HepG2 (cell line): ENCODE data around the gene GPR17. TPM values are rescaled to one million over a fixed set of nuclear protein-coding genes. Genes with fewer than 3 reads are reported as not detected.

Experiments used
- AGO1 ChIP-seq: fragments of 200-400 bp; formaldehyde crosslinking; IDR thresholded peaks from 2 replicates; pipeline ENCODE4 v1.6.1; 2017; ENCODE audit warnings: mild to moderate bottlenecking, low read depth, low read length, moderate library complexity; ENCODE audit not compliant: poor library complexity, severe bottlenecking
- BCL3 ChIP-seq: sonication (generic); formaldehyde crosslinking; IDR thresholded peaks from 2 replicates; pipeline ENCODE4 v1.5.1; 2020; ENCODE audit warnings: mild to moderate bottlenecking, missing genetic modification reagents, moderate library complexity
- FOXJ3 ChIP-seq: sonication (generic); formaldehyde crosslinking; IDR thresholded peaks from 2 replicates; pipeline ENCODE4 v1.4.0; 2020; ENCODE audit warnings: missing genetic modification reagents, mild to moderate bottlenecking, borderline replicate concordance
- KMT2A ChIP-seq: sonication (generic); formaldehyde crosslinking; IDR thresholded peaks from 2 replicates; pipeline ENCODE4 v1.4.0; 2020; ENCODE audit warnings: missing genetic modification reagents
- MXD4 ChIP-seq: IDR thresholded peaks from 2 replicates; pipeline ENCODE4 v1.6.1; 2016; ENCODE audit warnings: mild to moderate bottlenecking, missing biosample characterization, missing genetic modification reagents
- SMARCC2 ChIP-seq: fragments of 450-650 bp; IDR thresholded peaks from 2 replicates; pipeline ENCODE4 v1.6.1; 2017; ENCODE audit warnings: antibody characterized with exemption, mild to moderate bottlenecking
- SNAPC5 ChIP-seq: sonication (generic); formaldehyde crosslinking; IDR thresholded peaks from 2 replicates; pipeline ENCODE4 v1.8.1; 2023; ENCODE audit warnings: mild to moderate bottlenecking, missing genetic modification reagents, borderline replicate concordance
- WIZ ChIP-seq: sonication (generic); formaldehyde crosslinking; IDR thresholded peaks from 2 replicates; pipeline ENCODE4 v1.5.1; 2020; ENCODE audit warnings: mild to moderate bottlenecking, missing genetic modification reagents
- ZBTB2 ChIP-seq: sonication (generic); formaldehyde crosslinking; IDR thresholded peaks from 2 replicates; pipeline ENCODE4 v1.8.0; 2022; ENCODE audit warnings: low read depth, missing genetic modification reagents
- ZBTB43 ChIP-seq: sonication (generic); formaldehyde crosslinking; conservative IDR thresholded peaks from 2 replicates; pipeline ENCODE4 v1.4.0; 2020; ENCODE audit warnings: missing genetic modification reagents
- ZNF101 ChIP-seq: sonication (generic); formaldehyde crosslinking; IDR thresholded peaks from 2 replicates; pipeline ENCODE4 v1.4.0; 2020; ENCODE audit warnings: mild to moderate bottlenecking, low read depth, missing genetic modification reagents, borderline replicate concordance
- ZNF282 ChIP-seq: fragments of 450-650 bp; IDR thresholded peaks from 2 replicates; pipeline ENCODE4 v1.6.1; 2018; ENCODE audit not compliant: partially characterized antibody
- ZNF329 ChIP-seq: sonication (generic); formaldehyde crosslinking; IDR thresholded peaks from 2 replicates; pipeline ENCODE4 v1.9.0; 2021; ENCODE audit warnings: low read depth, mild to moderate bottlenecking, missing genetic modification reagents
- ZNF331 ChIP-seq: sonication (generic); formaldehyde crosslinking; IDR thresholded peaks from 2 replicates; pipeline ENCODE4 v1.4.0; 2020; ENCODE audit warnings: missing genetic modification reagents
- polyA plus RNA-seq, 8 experiments: library from polyadenylated mRNA; depleted of rRNA in 3 of 8; stranded (reverse) in 7 of 8; unstranded in 1 of 8; fragments of >200 nt; fragmentation: Illumina TruSeq in 4 of 8; extraction: Trizol in 4 of 8; gene quantifications; 2 replicates each; pipeline versions ENCODE4 v1.2.1 to v1.2.3, GENCODE V29; 2011 to 2016; ENCODE audit warnings: low read depth in 4 of 8, missing spikeins in 1 of 8, mixed read lengths in 1 of 8; ENCODE audit not compliant: insufficient read depth in 1 of 8
- total RNA-seq, 5 experiments: library from RNA; depleted of rRNA; stranded (reverse); fragments of >200 nt; fragmentation: Illumina TruSeq; extraction: Trizol; gene quantifications; 2 replicates each; pipeline ENCODE4 v1.2.3, GENCODE V29; 2016; ENCODE audit warnings: low read depth in 1 of 5
- TF ChIP-seq, protein P1 (sequence below): sonication (generic); formaldehyde crosslinking; IDR thresholded peaks from 2 replicates; pipeline ENCODE4 v1.5.1; 2020; ENCODE audit warnings: mild to moderate bottlenecking, missing genetic modification reagents, borderline replicate concordance
- TF ChIP-seq, protein P2 (sequence below): sonication (generic); formaldehyde crosslinking; IDR thresholded peaks from 2 replicates; pipeline ENCODE4 v1.4.0; 2020; ENCODE audit warnings: missing genetic modification reagents

The GPR17 gene
- total and polyA plus RNA-seq, 2 of the 13 experiments (the other 11 are each of a cell fraction or from before 2014, with no cell fraction given): not detected

DNA sequence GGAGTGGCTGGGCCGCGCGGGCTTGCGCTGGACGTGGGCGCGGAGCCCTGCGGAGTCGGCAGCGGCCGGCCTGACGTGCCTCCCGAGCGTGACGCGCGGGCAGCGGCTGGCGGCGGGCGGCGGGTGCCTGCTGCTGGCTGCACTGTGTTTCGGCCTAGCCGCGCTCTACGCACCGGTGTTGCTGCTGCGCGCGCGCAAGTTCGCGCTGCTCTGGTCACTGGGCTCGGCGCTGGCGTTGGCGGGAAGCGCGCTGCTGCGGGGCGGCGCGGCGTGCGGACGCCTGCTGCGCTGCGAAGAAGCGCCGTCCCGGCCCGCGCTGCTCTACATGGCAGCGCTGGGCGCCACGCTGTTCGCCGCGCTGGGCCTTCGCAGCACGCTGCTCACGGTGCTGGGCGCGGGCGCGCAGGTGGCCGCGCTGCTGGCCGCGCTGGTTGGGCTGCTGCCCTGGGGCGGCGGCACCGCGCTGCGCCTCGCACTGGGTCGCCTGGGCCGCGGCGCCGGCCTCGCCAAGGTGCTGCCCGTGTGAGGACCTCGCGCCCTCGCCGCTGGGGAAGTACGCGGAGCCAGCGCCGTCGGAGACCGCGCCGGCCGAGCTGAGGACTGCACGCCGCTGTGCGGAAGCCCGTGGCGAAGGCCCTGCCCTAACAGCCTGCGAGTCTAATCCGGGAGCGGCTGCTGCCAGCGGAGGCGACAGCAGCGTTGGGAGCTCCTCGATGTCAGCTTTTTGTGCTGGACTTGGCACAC, 55.9 kb downstream of the GPR17 start (continued):
- TF ChIP-seq ZBTB43: no peak
- TF ChIP-seq, protein P1, sequence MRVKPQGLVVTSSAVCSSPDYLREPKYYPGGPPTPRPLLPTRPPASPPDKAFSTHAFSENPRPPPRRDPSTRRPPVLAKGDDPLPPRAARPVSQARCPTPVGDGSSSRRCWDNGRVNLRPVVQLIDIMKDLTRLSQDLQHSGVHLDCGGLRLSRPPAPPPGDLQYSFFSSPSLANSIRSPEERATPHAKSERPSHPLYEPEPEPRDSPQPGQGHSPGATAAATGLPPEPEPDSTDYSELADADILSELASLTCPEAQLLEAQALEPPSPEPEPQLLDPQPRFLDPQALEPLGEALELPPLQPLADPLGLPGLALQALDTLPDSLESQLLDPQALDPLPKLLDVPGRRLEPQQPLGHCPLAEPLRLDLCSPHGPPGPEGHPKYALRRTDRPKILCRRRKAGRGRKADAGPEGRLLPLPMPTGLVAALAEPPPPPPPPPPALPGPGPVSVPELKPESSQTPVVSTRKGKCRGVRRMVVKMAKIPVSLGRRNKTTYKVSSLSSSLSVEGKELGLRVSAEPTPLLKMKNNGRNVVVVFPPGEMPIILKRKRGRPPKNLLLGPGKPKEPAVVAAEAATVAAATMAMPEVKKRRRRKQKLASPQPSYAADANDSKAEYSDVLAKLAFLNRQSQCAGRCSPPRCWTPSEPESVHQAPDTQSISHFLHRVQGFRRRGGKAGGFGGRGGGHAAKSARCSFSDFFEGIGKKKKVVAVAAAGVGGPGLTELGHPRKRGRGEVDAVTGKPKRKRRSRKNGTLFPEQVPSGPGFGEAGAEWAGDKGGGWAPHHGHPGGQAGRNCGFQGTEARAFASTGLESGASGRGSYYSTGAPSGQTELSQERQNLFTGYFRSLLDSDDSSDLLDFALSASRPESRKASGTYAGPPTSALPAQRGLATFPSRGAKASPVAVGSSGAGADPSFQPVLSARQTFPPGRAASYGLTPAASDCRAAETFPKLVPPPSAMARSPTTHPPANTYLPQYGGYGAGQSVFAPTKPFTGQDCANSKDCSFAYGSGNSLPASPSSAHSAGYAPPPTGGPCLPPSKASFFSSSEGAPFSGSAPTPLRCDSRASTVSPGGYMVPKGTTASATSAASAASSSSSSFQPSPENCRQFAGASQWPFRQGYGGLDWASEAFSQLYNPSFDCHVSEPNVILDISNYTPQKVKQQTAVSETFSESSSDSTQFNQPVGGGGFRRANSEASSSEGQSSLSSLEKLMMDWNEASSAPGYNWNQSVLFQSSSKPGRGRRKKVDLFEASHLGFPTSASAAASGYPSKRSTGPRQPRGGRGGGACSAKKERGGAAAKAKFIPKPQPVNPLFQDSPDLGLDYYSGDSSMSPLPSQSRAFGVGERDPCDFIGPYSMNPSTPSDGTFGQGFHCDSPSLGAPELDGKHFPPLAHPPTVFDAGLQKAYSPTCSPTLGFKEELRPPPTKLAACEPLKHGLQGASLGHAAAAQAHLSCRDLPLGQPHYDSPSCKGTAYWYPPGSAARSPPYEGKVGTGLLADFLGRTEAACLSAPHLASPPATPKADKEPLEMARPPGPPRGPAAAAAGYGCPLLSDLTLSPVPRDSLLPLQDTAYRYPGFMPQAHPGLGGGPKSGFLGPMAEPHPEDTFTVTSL (CRISPR knock-in tag): no peak
- peak; percentile 60; the same call in 1 of the 2 replicates for TF ChIP-seq ZNF329 (CRISPR knock-in tag)
- TF ChIP-seq SMARCC2: no peak
- TF ChIP-seq ZNF101 (CRISPR knock-in tag): no peak
- TF ChIP-seq MXD4 (CRISPR knock-in tag): peak; percentile 75
- TF ChIP-seq ZBTB2 (CRISPR knock-in tag): peak; percentile 70
- TF ChIP-seq KMT2A (CRISPR knock-in tag): peak; percentile 96
- TF ChIP-seq FOXJ3 (CRISPR knock-in tag): no peak
- TF ChIP-seq ZNF282: no peak
- TF ChIP-seq AGO1: no peak
- peak; percentile 86 for TF ChIP-seq BCL3 (CRISPR knock-in tag)
- no peak for TF ChIP-seq WIZ (CRISPR knock-in tag)
- TF ChIP-seq ZNF331 (CRISPR knock-in tag): peak; percentile 13; the same call in 1 of the 2 replicates
- TF ChIP-seq, protein P2, sequence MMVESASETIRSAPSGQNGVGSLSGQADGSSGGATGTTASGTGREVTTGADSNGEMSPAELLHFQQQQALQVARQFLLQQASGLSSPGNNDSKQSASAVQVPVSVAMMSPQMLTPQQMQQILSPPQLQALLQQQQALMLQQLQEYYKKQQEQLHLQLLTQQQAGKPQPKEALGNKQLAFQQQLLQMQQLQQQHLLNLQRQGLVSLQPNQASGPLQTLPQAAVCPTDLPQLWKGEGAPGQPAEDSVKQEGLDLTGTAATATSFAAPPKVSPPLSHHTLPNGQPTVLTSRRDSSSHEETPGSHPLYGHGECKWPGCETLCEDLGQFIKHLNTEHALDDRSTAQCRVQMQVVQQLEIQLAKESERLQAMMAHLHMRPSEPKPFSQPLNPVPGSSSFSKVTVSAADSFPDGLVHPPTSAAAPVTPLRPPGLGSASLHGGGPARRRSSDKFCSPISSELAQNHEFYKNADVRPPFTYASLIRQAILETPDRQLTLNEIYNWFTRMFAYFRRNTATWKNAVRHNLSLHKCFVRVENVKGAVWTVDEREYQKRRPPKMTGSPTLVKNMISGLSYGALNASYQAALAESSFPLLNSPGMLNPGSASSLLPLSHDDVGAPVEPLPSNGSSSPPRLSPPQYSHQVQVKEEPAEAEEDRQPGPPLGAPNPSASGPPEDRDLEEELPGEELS (CRISPR knock-in tag): peak; percentile 62
- TF ChIP-seq SNAPC5 (CRISPR knock-in tag): no peak
